Activated T-cell treated with anti-CD3 and anti-CD28 coated beads, Interleukin-2, amount 50 U/mL, for 24 hours (primary cell): ENCODE measurements around the gene SCTR.

Experiments used
- DNase-seq: peaks from one replicate; pipeline ENCODE4 v3.0.0-alpha.2; 2020
- H3K27ac Mint-ChIP-seq: 2 replicates; pipeline ENCODE4 v1.8.0; 2020; ENCODE audit warnings: mild to moderate bottlenecking, mixed read lengths
- H3K27me3 Mint-ChIP-seq: 2 replicates; pipeline ENCODE4 v1.8.0; 2020; ENCODE audit warnings: mixed read lengths
- H3K36me3 Mint-ChIP-seq: 2 replicates; pipeline ENCODE4 v1.8.0; 2020; ENCODE audit warnings: low read depth, mixed read lengths
- H3K4me1 Mint-ChIP-seq: 2 replicates; pipeline ENCODE4 v1.8.0; 2020; ENCODE audit warnings: low read depth, mixed read lengths
- H3K4me3 Mint-ChIP-seq: 2 replicates; pipeline ENCODE4 v1.8.0; 2020; ENCODE audit warnings: mild to moderate bottlenecking, moderate library complexity, mixed read lengths
- H3K9me3 Mint-ChIP-seq: 2 replicates; pipeline ENCODE4 v1.8.0; 2020; ENCODE audit warnings: mixed read lengths

Gene SCTR

GRCh38 chr2:119397196-119397595 is 127.1 kb downstream of the SCTR start:
- Mint-ChIP-seq H3K36me3 (no peaks in the 10 kb centered on the region), H3K27ac (no peak overlapping the region), H3K9me3 (no peaks in the 10 kb centered on the region), H3K4me3 (no peak overlapping the region), H3K27me3 (peaks cover 8% of the 10 kb centered on the region), H3K4me1 (no peaks in the 10 kb centered on the region)
- no peak for DNase-seq

GRCh38 chr2:119393971-119394748 is 130.1 kb downstream of the SCTR start:
- Mint-ChIP-seq H3K4me3 (no peak overlapping the region), H3K27ac (no peak overlapping the region), H3K36me3 (no peaks in the 10 kb centered on the region), H3K4me1 (no peaks in the 10 kb centered on the region), H3K27me3 (peaks cover 7% of the 10 kb centered on the region), H3K9me3 (no peaks in the 10 kb centered on the region)
- no peak for DNase-seq
